NCI-H1105 treated with DMSO at 0.1 percent for 48 hours (cell line): ENCODE measurements around the gene EXOC6B.

Experiments
- DNase-seq: peaks from one replicate; lab custom pipeline; 2025; lab: John Stamatoyannopoulos, UW

The EXOC6B gene

DNA sequence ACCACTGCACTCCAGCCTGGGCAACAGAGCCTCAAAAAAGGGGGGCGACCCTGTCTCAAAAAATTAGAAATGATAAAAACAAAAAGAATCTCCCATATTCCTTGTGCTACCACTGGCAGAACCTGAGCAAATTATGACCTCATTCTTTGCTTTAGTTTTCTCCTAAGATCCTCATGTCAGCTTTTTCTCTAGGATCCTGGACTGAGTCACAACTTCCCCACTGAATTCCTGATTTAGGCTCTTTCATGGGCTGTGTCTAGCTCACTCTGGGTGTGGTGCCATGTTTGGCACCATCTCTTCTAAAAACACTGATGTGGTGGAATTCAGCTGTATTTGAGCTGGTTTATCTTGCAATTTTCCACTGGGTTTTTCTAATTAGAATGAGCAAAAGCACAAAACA is 37.1 kb downstream of the EXOC6B start:
- no peak for DNase-seq

DNA sequence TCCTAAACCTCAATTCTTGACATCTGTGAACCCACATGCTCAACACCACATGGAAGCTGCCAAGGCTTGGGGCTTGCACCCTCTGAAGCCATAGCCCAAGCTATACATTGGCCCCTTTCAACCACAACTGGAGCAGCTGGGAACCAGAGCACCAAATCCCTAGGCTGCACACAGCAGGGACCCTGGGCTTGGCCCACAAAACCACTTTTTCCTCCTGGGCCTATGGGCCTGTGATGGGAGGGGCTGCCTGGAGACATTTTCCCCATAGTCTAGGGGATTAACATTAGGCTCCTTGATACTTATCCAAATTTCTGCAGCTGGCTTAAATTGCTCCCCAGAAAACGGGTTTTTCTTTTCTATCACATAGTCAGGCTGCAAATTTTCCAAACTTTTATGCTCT is 40.3 kb downstream of the EXOC6B start:
- DNase-seq: no peak

DNA sequence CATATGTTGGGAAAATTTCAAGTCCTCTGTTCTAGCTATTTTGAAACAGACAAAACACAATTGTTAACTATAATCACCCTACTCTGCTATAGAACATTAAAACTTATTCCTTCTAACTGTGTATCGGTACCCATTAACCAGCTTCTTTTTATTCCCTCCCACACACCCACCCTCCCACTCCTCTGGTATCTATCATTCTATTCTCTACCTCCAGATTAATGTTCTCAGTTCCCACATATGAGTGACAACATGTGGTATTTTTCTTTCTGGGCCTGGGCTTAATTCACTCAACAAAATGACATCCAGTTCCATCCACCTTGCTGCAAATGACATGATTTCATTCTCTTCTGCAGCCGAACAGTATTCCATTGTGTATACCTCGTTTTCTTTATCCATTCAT is 43.3 kb downstream of the EXOC6B start:
- no peak for DNase-seq

DNA sequence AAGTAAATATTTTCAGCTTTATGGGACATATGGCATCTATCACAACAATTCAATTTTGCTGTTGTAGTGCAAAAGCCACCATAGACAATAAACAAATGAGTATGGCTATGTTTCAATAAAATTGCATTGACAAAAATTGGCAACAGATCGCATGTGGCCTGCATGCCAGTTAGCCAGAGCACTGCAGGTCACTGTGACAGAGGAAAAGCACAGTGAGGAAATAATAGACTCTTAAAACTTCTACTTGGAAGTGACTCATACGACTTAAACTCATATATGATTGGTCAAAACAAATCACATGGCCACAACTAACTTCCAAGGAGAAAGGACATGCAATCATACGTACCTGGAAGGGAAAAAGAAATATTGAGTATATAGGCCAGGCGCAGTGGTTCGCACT is 44.4 kb downstream of the EXOC6B start:
- no peak for DNase-seq

DNA sequence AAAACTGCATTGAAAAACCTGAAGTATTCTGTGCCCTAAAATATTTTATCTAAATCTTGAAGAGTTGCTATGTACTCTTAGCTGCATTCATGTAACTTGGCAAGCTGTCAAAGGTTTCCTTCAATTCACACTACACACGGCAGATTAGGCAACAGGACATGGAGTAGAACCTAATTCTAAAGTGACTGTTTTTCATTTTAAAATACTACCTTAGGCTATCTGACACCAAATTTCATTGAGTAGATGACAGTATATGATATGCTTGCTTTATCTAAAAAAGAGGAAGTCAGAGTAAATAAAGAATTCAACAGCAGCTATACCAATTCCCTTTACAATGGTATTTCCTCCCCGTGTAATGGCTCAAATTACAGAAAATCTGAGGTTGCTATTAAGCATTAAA is 45.4 kb downstream of the EXOC6B start:
- DNase-seq: peak; percentile 14

DNA sequence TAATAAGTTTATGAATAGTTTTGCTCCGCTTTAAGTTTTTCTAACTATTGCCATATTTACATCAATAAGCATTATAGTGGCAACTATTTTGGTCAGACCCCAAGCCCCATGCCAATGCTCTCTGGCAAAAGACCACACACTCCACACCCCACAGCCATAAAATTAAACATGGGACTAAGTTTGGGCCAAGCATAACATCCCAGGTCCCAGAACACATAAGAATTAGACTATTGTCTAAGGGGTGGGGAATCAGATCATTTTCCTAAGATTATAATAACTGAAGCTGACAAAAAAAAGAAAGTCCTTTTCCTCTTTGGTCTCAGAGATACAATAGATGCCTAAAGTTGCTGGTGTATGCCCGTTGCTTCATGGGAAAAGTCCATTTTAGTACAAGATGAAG is 46.3 kb downstream of the EXOC6B start:
- DNase-seq: no peak

DNA sequence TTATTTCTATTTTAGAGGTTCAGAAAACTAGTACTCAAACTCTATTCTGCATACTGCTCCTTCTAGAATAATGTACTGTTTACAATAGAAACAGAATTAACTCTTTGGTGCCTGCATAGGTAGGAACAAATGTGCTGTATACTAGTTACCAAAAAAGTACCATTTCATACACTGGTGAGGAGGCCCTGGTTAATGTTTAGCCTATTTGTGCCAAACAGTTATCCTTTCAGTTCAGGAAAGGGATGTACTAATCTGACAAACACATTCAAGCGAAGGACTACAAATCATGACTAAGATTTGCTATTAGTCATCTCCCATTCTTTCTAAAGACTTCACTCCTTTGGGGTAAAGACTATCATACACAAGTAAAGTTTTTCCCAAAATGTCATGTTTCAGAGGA is 47.4 kb downstream of the EXOC6B start:
- DNase-seq: no peak

DNA sequence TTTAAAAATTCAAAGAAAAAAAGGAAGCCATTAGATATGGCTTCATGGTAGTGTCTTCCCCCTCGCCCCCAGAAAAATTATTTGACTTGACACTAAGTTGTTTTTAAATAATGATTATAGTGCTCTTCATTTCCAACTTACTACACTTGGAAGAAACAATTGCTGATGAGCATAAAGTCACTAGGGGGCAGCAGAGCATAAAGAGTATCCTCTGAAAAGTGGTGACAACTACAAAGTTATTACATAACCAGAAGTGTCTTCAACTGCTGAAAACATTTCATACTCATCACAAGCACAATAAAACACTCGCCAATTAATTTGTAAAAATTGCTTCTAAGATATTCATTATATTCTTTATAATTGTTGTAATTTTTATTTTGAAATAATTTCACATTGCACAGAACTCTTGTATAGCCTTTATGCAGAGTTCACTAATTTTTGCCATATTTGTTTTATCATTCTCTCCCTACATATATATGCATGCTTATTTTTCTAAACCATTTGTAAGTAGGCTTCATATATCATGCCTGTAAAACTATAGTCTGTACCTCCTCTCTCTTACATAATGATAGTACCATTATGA is 54.9 kb downstream of the EXOC6B start:
- peak; percentile 59 for DNase-seq

DNA sequence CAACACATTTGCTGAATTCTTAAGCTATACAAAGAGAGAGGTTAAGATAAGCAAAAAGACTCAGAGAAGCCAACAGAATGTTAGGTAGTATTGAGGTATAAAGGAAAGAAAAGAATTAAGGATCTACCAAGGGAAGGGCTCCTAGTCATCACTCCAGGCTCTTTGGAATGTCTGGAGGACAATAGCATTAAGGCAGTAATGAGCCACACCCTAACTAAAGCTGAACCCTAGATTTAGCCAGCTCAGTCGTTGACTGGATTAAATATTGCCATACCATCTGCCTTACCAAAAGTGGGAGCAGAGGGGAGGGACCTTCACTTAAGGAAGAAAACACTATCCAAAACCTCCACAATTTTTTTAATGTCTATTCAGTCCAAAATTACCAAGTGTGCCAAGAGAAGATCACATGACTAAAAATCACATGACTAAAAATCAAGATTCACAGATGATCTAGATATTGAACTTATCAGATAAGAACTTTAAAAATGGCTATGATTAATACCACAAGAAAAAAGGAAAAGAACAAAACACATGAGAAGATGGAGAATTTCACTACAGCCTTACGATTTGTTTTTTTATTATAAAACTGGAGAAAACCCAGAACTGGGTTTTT is 59.7 kb downstream of the EXOC6B start:
- DNase-seq: no peak

DNA sequence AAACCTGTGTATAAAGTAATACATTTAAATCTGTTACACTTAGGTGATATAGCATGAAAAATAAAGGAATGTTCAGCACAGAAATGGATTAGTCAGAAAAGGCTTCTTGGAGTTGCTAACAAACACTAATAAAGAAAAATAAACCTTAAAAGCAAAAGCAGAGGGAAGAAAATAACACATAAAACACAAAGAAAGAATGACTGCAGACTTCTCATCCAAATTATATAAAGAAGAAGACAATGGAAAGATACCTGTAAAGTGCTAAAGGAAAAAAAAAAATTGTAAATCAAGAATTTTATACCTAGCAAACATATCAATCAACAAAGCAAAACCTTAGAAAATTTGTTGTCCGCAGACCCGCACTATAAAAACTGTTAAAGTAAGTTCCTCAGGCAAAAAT is 63.6 kb downstream of the EXOC6B start:
- DNase-seq: no peak

DNA sequence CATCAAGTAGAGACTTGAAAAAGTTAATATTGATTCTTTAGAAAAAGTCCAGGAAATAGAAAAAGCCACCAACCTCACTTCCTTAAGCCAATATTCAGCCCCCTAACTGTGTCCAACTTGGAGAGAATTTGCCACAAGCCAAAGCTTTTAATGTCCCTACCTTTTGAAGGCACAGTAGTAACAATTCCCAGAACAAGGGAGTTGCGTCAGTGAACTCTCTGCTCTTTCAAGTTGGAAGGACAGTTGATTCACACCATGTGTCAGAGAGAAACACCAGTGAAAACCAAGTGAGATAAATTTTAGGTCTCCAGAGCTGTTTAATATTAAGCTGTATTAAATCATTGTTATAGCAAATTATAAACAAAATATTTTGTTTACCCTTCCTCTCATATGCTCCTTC is 66.1 kb downstream of the EXOC6B start:
- DNase-seq: no peak

DNA sequence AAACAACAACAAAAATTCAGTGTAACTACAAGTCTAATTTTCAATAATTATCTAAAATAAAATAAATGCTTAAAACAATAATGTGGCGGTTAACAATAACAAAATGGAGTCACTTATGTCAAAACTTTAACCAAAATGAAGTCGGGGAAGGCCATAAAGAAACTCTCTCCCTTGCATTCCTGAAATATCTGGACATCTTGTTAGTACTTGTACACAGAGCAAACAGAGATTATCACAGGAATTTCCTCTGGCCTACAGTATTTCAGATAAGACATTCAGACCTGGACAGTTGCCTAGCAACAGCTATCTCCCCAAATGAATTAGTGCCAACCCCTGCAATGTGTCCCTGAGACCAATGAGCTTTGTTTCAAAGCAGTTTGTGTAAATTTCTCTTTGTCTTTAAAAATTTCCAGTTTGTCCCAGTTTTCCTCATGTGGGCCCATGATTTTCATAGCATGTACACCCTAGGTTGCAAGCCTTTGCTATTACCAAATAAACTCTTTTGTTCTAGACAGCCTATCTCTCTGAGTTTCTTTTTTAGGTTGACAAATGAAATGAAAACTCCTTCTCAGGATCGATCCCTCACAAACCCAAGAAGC is 68.6 kb downstream of the EXOC6B start:
- DNase-seq: no peak

DNA sequence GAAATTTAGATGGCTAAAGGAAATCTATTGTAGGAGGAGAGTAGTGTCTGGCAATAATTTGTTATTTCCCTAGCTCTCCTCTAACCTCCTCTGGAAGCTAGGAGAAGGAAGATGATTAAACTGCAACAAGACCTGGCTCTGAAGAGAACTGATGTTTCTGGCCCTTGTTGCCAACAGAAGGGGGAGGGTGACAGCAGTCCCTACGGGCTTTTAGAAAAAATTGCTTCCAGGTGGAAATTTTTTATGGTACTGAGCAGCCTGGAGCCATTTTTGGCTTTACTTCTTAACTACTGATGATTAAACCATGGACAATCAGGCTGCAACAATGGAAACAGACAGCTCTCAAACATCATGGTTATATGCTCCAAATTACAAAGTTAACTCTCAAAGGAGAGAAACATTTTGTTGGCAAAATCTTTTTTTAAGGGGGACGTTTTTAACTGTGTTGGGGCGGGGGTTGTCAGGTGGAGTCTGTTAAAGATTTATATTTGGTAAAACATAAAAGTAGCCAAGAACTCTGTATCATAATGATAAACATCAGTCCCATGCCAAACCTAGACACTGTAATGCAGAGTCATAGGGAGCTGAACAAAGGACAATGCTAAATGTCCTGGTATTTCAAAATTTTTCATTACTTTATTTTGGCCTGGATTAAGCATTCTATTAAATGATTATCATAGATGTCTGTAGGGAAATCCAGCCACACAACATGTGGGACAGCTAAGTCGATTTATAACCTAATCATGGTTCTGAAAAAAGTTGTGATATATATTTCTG is 70.0 kb downstream of the EXOC6B start:
- peak; percentile 46 for DNase-seq

DNA sequence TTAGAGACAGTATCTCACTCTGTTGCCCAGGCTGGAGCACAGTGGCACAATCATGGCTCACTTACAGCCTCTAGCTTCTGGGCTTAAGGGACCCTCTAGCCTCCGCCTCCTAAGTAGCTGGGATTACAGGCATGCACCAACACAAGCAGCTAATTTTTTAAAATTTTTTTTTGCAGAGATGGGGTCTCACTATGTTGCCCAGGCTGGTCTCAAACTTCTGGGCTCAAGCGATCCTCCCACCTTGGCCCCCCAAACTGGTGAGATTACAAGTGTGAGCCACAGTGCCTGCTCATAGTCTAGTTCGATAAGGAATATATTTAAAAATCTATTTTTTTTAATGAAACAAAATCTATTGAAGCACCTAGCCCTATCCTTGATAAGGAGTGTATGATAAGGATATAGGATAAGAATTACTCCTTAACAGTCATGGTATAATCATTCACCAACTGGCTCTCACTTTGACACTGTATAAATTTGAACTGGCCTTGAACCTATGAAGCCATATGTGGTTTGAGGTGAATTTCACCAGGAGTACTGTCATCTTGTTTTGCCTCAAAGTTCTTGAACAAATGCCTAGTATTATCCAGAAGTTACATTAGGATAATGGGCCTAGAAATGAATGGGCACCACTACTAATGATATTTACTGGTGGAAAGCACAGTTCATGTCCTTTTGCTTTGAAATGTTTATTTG is 71.1 kb downstream of the EXOC6B start:
- no peak for DNase-seq

DNA sequence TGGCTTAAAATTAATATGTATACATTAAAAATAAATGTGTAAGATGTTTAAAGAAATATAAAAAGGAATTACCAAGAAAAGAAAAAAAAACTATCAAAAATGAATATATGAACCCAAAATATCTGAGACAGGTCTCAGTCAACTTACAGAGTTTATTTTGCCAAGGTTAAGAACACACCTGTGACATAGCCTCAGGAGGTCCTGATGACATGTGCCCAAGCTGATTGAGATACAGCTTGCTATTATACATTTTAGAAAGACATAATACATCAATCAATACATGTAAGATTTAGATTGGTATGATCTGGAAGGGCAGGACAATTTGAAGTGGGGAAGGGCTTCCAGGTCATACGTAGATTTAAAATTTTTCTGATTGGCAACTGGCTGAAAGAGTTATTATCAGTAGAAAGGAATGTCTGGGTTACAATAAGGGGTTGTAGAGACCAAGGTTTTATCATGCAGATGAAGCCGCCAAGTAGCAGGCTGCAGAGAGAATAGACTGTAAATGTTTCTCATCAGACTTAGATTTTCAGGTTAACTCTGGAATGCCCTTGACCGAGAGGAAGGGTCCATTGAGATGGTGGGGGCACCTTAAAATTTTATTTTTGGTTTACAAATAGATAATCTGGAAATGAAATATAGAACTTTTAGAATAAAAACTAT is 74.7 kb downstream of the EXOC6B start:
- DNase-seq: no peak

DNA sequence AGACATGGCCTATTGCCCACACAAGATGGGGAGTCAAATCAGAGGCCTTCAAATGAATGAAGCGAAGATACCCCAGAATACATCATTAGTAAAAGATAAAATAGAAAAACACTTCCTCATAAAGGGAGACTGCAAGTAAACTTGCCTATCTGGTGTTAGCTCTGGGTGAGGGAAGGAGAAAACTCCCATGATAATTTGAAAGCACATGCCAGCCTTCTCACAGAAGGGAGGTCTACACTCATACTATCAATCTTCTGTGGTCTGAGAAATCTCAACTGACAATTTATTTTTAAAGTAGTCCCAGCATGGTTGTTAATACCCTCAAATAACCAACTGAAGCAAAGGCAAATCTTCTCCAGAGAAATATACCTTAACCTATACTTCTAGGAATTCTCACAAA is 75.4 kb downstream of the EXOC6B start:
- no peak for DNase-seq

DNA sequence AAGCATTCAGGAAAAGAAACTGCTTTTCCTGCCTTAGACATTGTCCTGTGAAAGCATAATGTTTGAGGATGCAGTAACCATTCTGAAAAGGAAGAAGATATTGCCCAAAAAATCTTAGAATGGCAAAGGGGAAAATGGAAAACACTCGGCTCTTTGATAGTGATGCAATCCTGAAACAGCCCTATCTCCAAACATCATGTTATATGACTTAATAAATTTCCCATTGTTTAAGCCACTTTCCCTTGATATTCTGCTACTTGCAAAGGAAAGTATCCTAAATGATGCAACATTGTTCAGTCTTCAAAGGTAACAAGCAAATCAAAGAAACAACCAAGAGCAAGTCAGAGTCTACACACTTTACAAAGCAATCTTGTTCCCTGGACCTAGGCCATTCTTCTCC is 78.5 kb downstream of the EXOC6B start:
- no peak for DNase-seq

DNA sequence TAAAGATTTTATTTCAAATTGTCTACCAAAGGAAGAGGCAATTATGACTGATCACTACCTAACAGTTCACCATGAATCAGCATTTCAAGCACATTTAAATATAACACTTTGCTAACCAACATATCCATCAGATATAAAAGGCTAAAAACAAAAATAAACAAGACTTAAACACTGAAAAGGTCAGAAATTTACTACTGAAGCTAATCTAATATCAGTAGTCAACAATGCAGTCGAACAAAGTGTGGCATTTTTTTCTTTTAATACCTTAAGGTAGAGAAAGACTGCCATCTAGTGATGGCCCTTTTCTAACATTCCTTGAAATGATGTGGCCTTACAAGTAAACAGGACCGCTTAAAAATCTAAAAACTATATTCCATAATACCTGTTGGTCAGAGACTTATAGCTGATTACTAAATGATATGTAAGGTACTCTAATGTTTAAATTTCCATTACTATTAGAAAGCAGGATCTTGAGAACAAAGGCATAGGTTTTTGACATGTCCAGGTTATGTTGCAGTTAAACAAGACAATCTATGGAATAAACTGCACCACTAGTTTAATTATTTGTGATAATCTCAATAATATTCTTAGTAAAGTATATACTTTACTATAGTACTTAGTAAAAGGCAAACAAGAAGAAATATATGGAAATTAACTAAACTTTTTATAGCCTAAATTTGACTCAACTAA is 80.0 kb downstream of the EXOC6B start:
- peak; percentile 61 for DNase-seq

DNA sequence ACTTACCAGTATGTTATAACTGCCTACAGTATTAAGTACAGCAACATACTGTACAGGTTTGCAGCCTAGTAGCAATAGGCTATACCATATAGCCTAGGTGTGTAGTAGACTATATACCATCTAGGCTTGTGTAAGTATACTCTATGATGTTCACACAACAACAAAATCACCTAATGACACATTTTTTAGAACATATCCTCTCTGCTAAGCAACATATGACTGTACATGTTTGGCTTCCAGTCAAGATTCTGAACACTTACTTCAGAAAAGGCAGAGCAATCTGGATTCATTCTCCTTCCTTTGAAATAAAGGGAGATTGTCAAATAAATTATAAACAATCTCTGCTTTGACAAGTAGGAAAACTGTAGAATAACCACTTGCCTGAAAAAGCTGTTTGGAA is 81.8 kb downstream of the EXOC6B start:
- DNase-seq: no peak

DNA sequence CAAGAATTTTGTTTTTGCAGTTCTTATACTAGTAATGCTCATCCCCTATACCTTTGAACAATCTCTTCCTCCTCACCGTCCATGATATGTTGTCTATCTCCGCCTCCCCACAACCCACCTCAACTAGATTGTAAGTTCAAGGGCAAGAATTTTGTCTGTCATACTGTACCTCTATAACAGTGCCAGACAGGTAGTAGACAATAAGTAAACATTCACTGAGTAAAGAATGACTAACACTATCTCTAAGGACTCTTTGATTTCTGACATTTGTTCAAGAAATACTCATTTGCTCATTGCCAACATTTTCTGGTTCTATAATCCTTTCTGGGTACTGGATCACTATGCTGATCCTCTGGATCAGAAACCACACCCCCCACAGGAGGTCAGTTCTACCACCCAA is 82.4 kb downstream of the EXOC6B start:
- no peak for DNase-seq

DNA sequence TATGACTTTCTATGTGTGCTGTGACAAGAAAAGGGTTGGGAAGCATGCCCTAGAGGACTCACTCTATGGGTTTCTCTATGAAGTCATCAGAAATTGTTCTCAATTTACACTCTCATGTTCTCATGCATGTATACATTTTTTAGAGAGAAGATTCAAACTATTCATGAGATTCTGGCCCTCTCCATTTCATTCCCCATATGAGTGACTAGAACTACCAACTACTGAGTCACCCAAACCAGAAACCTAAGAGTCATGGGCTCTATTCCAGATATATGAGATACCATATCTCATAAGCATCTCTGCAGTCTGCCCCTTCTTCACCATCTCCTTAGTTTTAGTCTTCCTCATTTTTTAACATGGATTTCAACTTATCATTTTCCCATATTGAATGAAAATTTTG is 87.7 kb downstream of the EXOC6B start:
- no peak for DNase-seq

DNA sequence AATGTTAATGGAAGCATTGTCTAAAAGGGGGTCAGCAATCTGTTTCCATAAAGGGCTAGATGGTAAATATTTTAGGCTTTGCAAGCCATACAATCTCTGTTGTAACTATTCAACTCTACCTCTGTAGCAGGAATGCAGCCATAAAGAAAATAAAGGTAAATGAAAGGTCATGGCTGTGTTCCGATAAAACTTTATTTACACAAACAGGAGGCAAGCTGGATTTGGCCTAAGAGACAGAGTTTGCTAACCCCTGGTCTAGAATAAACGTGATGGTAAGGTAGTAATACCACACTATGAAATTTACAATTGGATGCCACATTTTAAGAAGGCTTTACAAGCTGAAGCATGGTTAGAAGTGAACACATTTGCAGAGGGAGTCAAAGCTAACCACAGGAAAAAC is 91.4 kb downstream of the EXOC6B start:
- DNase-seq: no peak
